Measurements from ENCODE around the gene TTC39A. TPM values are rescaled to one million over a fixed set of nuclear protein-coding genes. Genes with fewer than 3 reads are reported as not detected.
A peak's percentile ranks its signal among the peaks of the same experiment; 100 is the strongest.

Gene TTC39A
- total RNA-seq, 1 experiment from 2014 or later, result not detected

GRCh38 chr1:51247499-51247898 is 82.9 kb downstream of the TTC39A start:
- no peaks in the 10 kb centered on the region for H3K9me3 ChIP-seq (replicated peaks)
- DNase-seq (ENCODE audit: low read depth in 1 of 2, low spot score in 2 of 2), result no peak
- peaks cover 7% of the 10 kb centered on the region; the same call in 1 of the 2 replicates for H3K36me3 ChIP-seq
- H3K27ac ChIP-seq, result no peak overlapping the region
- no peaks in the 10 kb centered on the region for H3K4me1 ChIP-seq (replicated peaks)
- no peak overlapping the region for H3K4me3 ChIP-seq
- no peaks in the 10 kb centered on the region for H3K27me3 ChIP-seq (replicated peaks)

- Histone ChIP-seq H3K27me3 (replicated peaks) (no peaks in the 10 kb centered on the region), H3K4me1 (replicated peaks) (no peaks in the 10 kb centered on the region), H3K4me3 (no peak overlapping the region), H3K27ac (no peak overlapping the region), H3K9me3 (replicated peaks) (no peaks in the 10 kb centered on the region), H3K36me3 (peaks cover 7% of the 10 kb centered on the region; the same call in 1 of the 2 replicates)
- no peak for DNase-seq (ENCODE audit: low read depth in 1 of 2, low spot score in 2 of 2)
These were observed 83.3 kb downstream of the TTC39A start for GRCh38 chr1:51247022-51247421.

DNA sequence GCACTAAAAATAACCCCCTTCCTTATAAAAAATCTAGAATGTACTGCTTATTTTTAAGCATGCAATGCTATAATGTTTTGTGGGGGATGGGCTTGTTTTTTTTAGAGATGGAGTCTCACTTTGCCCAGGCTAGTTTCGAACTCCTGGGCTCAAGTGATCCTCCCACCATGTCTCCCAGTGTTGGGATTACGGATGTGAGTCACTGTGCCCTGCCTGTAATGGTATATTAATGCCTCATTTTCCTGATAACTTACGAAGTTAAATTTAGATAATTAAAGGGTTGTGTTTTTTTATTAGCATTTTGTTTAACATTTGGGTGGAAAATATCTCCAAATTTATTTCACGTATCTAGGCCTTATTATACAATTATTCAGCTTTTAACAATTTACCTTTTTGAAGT is 87.8 kb downstream of the TTC39A start:
- no peaks in the 10 kb centered on the region for H3K9me3 ChIP-seq (replicated peaks)
- DNase-seq (ENCODE audit: low read depth in 1 of 2, low spot score in 2 of 2), result no peak
- no peak overlapping the region for H3K27ac ChIP-seq

DNA sequence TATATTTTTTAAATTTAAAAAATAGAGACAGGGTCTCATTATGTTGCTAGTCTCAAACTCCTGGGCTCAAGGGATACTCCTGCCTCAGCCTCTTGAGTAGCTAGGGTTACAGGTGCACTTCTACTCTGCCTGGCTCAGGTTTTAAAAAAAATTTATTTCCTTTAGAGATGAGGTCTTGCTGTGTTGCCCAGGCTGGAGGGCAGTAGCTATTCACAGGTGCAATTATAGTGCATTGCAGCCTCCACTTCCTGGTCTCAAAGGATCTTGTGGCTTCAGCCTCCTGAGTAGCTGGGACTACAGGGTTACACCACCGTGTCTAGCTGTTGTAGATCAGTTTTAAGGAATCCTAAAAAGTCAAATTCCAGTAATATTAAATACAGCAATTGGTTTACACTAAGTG is 89.2 kb downstream of the TTC39A start:
- no peak for DNase-seq (ENCODE audit: low read depth in 1 of 2, low spot score in 2 of 2)
- no peaks in the 10 kb centered on the region for H3K27me3 ChIP-seq (replicated peaks)
- H3K4me1 ChIP-seq (replicated peaks), result peaks cover 13% of the 10 kb centered on the region
- H3K36me3 ChIP-seq, result peaks cover 19% of the 10 kb centered on the region
- H3K27ac ChIP-seq, result no peak overlapping the region
- no peaks in the 10 kb centered on the region for H3K9me3 ChIP-seq (replicated peaks)
- H3K4me3 ChIP-seq, result no peak overlapping the region

More for the DNA sequence above, 87.8 kb downstream of the TTC39A start:
- no peaks in the 10 kb centered on the region for H3K27me3 ChIP-seq (replicated peaks)
- H3K4me3 ChIP-seq, result no peak overlapping the region
- peaks cover 15% of the 10 kb centered on the region for H3K36me3 ChIP-seq
- peaks cover 13% of the 10 kb centered on the region for H3K4me1 ChIP-seq (replicated peaks)

DNA sequence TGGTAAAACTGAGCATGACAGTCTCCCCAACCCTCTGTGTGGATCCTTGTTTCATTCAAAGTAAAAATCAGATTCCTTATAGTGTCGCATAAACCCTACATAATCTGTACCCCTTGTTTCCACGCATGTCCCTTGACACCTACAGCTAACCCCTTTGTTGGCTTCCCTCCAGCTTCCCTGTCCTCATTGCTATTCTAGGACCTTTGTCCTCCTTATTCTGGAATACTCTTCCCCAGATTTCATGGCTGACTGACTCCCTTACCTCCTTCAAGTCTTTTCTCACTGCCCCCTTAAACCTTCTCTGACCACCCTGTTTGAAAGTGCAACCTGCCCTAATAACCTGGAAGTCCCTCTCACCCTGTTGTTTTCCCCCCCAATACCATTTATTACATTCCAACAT is 90.3 kb downstream of the TTC39A start:
- Histone ChIP-seq H3K27me3 (replicated peaks) (no peaks in the 10 kb centered on the region), H3K27ac (no peak overlapping the region), H3K4me1 (replicated peaks) (peaks cover 22% of the 10 kb centered on the region), H3K4me3 (no peak overlapping the region), H3K36me3 (peaks cover 19% of the 10 kb centered on the region), H3K9me3 (replicated peaks) (no peaks in the 10 kb centered on the region)
- peak in 1 of 2 experiments; percentile 12 for DNase-seq (ENCODE audit: low read depth in 1 of 2, low spot score in 2 of 2)

- Histone ChIP-seq H3K27ac (peak overlapping the region; percentile 89), H3K4me1 (replicated peaks) (peaks cover 25% of the 10 kb centered on the region)
- DNase-seq (ENCODE audit: low read depth in 1 of 2, low spot score in 2 of 2), result peak; percentile 31 to 63
These were observed 92.3 kb downstream of the TTC39A start for GRCh38 chr1:51238034-51238403.

DNA sequence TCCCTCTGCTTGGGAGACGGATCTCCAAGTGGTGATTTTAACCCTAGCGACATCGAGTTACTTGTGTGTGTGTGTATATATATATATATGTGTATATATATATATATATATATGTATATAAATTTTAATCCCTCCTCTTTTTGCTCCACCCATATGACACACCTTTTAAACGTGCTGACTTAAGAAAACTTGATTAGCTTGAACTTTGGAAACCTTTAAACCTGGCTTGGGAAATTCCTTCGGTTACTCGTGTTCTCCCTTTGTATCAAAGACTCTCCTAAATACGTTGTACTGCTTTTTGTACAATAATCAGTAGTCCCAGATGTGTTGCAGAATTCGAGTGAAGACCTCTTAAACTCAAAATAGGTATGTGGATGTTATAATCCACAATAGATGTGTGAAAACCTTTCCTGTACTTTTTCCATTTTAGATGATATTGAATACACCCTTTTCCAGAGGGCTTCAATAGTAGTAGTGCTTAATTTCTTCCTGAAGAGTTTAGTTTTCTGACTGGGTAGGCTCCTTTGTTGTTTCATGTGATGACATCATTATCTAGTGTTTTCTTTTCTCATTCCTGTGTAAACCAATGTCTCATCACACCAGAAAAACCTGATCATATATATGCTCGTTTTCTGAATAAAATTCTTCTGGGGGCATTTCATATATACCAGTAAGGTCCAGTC is 92.9 kb downstream of the TTC39A start:
- peak overlapping the region; percentile 89 for H3K27ac ChIP-seq
- peak in 1 of 2 experiments; percentile 70 for DNase-seq (ENCODE audit: low read depth in 1 of 2, low spot score in 2 of 2)
- H3K36me3 ChIP-seq, result peaks cover 19% of the 10 kb centered on the region
- H3K4me3 ChIP-seq, result peak overlapping the region; percentile 82
- H3K4me1 ChIP-seq (replicated peaks), result peaks cover 25% of the 10 kb centered on the region
- no peaks in the 10 kb centered on the region for H3K27me3 ChIP-seq (replicated peaks)
- no peaks in the 10 kb centered on the region for H3K9me3 ChIP-seq (replicated peaks)

More at GRCh38 chr1:51238034-51238403, 92.3 kb downstream of the TTC39A start:
- peak overlapping the region; percentile 82 for H3K4me3 ChIP-seq
- H3K9me3 ChIP-seq (replicated peaks), result no peaks in the 10 kb centered on the region
- H3K27me3 ChIP-seq (replicated peaks), result no peaks in the 10 kb centered on the region
- H3K36me3 ChIP-seq, result peaks cover 19% of the 10 kb centered on the region

Other genes starting within 250 kb of the TTC39A start
- gene C1orf185, start 228.3 kb downstream of the TTC39A start, total RNA-seq (2014; rRNA removed; shearing (Covaris generic)), result not detected in 2 replicates
- 146 and 168 TPM in 2 replicates for gene RNF11, start 94.3 kb downstream of the TTC39A start, total RNA-seq (2014; rRNA removed; shearing (Covaris generic))
- gene EPS15, start 188.7 kb upstream of the TTC39A start, total RNA-seq (2014; rRNA removed; shearing (Covaris generic)), result 30.4 and 31.7 TPM in 2 replicates